Upper lobe of left lung (tissue), 6 donors: ENCODE results near the gene PPP1R12C. TPM values are rescaled to one million over a fixed set of nuclear protein-coding genes. Genes with fewer than 3 reads are reported as not detected.

Experiments used
- ATAC-seq, 2 donors: fragments of 200-7000 bp; cut with Tn5 transposase; one replicate each; pipeline ENCODE4 v1.9.1; 2022; ENCODE audit warnings: mild to moderate bottlenecking in 2 of 2, moderate library complexity in 2 of 2; ENCODE audit not compliant: low FRiP score in 2 of 2
- DNase-seq, 2 donors: peaks; one replicate each; pipeline ENCODE4 v3.0.0-alpha.2; 2019 to 2020
- H3K27ac ChIP-seq, 4 donors: fragments of 200-600 bp; sonication (generic); one replicate each; pipeline ENCODE4 v1.5.1; 2016 to 2019
- H3K27me3 ChIP-seq, 4 donors: fragments of 200-600 bp; sonication (generic); one replicate each; pipeline ENCODE4 v1.5.1; 2017 to 2019
- H3K36me3 ChIP-seq, 4 donors: fragments of 200-600 bp; sonication (generic); one replicate each; pipeline ENCODE4 v1.5.1; 2016 to 2019
- H3K4me1 ChIP-seq, 4 donors: fragments of 200-600 bp; sonication (generic); one replicate each; pipeline ENCODE4 v1.5.1; 2018 to 2019
- H3K4me3 ChIP-seq, 4 donors: fragments of 200-600 bp; sonication (generic); one replicate each; pipeline ENCODE4 v1.5.1; 2017 to 2019; ENCODE audit warnings: mild to moderate bottlenecking in 2 of 4, moderate library complexity in 1 of 4
- H3K9me3 ChIP-seq, 4 donors: fragments of 200-600 bp; sonication (generic); one replicate each; pipeline ENCODE4 v1.5.1; 2018 to 2019
- CTCF ChIP-seq, 6 experiments: fragments of 450-650 bp in 4 of 6; fragments of 200-600 bp in 2 of 6; sonication (generic) in 2 of 6; IDR thresholded peaks; one replicate each; pipeline ENCODE4 v1.5.1; 2016 to 2019; ENCODE audit warnings: antibody characterized with exemption in 6 of 6
- EP300 ChIP-seq, 4 donors: sonication (generic); formaldehyde crosslinking; IDR thresholded peaks; one replicate each; pipeline ENCODE4 v1.5.1; 2017; ENCODE audit warnings: antibody characterized with exemption in 4 of 4, control low read depth in 2 of 4
- POLR2A ChIP-seq, 4 donors: fragments of 450-650 bp; IDR thresholded peaks; one replicate each; pipeline ENCODE4 v1.5.1; 2016 to 2017; ENCODE audit warnings: antibody characterized with exemption in 4 of 4, mild to moderate bottlenecking in 2 of 4
- POLR2AphosphoS5 ChIP-seq, 2 donors: sonication (generic); formaldehyde crosslinking; IDR thresholded peaks; one replicate each; pipeline ENCODE4 v1.5.1; 2017; ENCODE audit warnings: antibody characterized with exemption in 2 of 2
- WGBS, 2 donors: methylation state at CpG; one replicate each; pipeline ENCODE4 v1.1.5; 2017 to 2018; 5-methylcytosine and 5-hydroxymethylcytosine counted together
- total RNA-seq, 6 donors: library from RNA; depleted of rRNA in 4 of 6; stranded (reverse); fragments of >200 nt in 4 of 6; gene quantifications; one replicate each; pipeline versions ENCODE4 v1.1.0 to v1.2.1, GENCODE V29; 2016 to 2021
- donor health status: DM: no; HTN: no; CAD: no; lungs with moderate emphysema.
- donor health status: DM: no; HTN: yes; CAD: no; lungs with severe emphysema.

The PPP1R12C gene
- total RNA-seq, 6 donors from 2014 or later = 99.6 to 369 (median 158) TPM

DNA sequence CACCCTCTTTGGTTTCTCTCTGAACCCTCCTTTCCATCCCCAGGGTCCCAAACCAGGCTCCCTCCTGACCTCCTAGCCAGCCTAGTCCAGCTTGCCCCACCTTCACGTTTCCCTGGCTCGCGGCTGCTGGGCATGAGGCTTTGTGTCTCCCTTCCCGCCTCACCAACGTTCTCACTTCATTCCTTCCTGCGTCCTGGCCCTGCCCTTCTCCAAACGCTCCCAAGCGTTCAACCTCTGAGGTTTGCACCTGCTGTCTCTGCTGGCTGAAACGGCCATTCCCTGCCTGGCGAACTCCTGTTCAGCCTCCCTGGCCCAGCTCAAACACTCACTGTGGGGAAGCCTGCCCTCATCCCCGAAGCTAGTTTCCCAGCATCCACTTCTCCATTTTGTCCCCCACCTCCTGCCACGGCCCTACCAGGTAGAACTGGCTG, 29.4 kb downstream of the PPP1R12C start:
- DNase-seq (no peak), ATAC-seq (no peak)
- Histone ChIP-seq H3K9me3 (no peaks in the 10 kb centered on the region), H3K27ac (peak overlapping the region in 2 of 4 donors; percentile 5 to 8), H3K27me3 (peaks cover 0 to 17% (median 5%) of the 10 kb centered on the region in 4 donors), H3K4me1 (peaks cover 17 to 27% (median 27%) of the 10 kb centered on the region in 4 donors), H3K36me3 (peaks cover 11 to 33% (median 28%) of the 10 kb centered on the region in 4 donors), H3K4me3 (peak overlapping the region in 2 of 4 donors; percentile 50)
- WGBS, 2 donors = 74 to 77% methylated on average over 12 of the region's 12 CpGs
- TF ChIP-seq EP300 (IDR thresholded peaks at IDR 0.05) (no peak), CTCF (IDR thresholded peaks at IDR 0.05) (no peak), POLR2AphosphoS5 (IDR thresholded peaks at IDR 0.05) (no peak), POLR2A (IDR thresholded peaks at IDR 0.05) (no peak)

DNA sequence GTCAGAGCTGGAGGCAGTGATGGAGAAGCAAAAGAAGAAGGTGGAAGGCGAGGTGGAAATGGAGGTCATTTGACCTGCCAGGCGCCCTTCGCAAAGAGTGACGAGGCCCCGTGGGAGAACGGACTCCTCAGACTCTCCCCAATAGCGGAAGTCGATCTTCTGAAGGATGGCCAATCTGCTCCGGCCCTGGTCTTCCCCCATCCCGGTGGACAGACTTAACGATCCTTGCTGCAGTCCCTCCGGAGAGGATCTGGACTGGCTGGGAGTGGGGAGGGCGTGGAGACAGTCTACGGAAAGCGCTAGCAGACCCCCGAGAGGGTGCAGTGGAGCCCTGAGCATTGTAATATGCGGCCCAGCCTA, 29.9 kb downstream of the PPP1R12C start:
- H3K27me3 ChIP-seq = peaks cover 0 to 21% (median 7%) of the 10 kb centered on the region in 4 donors
- H3K4me3 ChIP-seq = peak overlapping the region; percentile 24 to 50 (median 44)
- peak in 1 of 2 donors; percentile 13 for ATAC-seq

GRCh38 chr19:55086730-55087541, 30.5 kb downstream of the PPP1R12C start:
- WGBS, 2 donors = 10 to 32% methylated on average over 7 to 63 of the region's 74 CpGs
- ATAC-seq = peak; percentile 82 to 83
- peaks cover 20 to 36% (median 33%) of the 10 kb centered on the region in 4 donors for H3K4me1 ChIP-seq
- no peaks in the 10 kb centered on the region for H3K9me3 ChIP-seq
- peak; percentile 91 for DNase-seq
- H3K4me3 ChIP-seq = peak overlapping the region; percentile 24 to 50 (median 44)
- H3K36me3 ChIP-seq = peaks cover 9 to 22% (median 17%) of the 10 kb centered on the region in 4 donors
- H3K27me3 ChIP-seq = peaks cover 0 to 27% (median 11%) of the 10 kb centered on the region in 4 donors
- TF ChIP-seq POLR2A (IDR thresholded peaks at IDR 0.05) = no peak
- TF ChIP-seq EP300 (IDR thresholded peaks at IDR 0.05) = no peak
- TF ChIP-seq POLR2AphosphoS5 (IDR thresholded peaks at IDR 0.05) = peak; percentile 48 to 54
- peak in 1 of 6 experiments; percentile 7 for TF ChIP-seq CTCF (IDR thresholded peaks at IDR 0.05)
- H3K27ac ChIP-seq = peak overlapping the region in 3 of 4 donors; percentile 19 to 35 (median 35)

More for the DNA sequence above, 29.9 kb downstream of the PPP1R12C start:
- peak overlapping the region in 2 of 4 donors; percentile 5 to 8 for H3K27ac ChIP-seq
- 53 to 58% methylated on average over 14 to 15 of the region's 17 CpGs for WGBS, 2 donors
- H3K4me1 ChIP-seq = peaks cover 17 to 30% (median 27%) of the 10 kb centered on the region in 4 donors
- H3K9me3 ChIP-seq = no peaks in the 10 kb centered on the region
- DNase-seq = no peak
- peaks cover 11 to 28% (median 23%) of the 10 kb centered on the region in 4 donors for H3K36me3 ChIP-seq
- TF ChIP-seq POLR2AphosphoS5 (IDR thresholded peaks at IDR 0.05) = no peak
- TF ChIP-seq EP300 (IDR thresholded peaks at IDR 0.05) = no peak
- no peak for TF ChIP-seq CTCF (IDR thresholded peaks at IDR 0.05)
- no peak for TF ChIP-seq POLR2A (IDR thresholded peaks at IDR 0.05)

DNA sequence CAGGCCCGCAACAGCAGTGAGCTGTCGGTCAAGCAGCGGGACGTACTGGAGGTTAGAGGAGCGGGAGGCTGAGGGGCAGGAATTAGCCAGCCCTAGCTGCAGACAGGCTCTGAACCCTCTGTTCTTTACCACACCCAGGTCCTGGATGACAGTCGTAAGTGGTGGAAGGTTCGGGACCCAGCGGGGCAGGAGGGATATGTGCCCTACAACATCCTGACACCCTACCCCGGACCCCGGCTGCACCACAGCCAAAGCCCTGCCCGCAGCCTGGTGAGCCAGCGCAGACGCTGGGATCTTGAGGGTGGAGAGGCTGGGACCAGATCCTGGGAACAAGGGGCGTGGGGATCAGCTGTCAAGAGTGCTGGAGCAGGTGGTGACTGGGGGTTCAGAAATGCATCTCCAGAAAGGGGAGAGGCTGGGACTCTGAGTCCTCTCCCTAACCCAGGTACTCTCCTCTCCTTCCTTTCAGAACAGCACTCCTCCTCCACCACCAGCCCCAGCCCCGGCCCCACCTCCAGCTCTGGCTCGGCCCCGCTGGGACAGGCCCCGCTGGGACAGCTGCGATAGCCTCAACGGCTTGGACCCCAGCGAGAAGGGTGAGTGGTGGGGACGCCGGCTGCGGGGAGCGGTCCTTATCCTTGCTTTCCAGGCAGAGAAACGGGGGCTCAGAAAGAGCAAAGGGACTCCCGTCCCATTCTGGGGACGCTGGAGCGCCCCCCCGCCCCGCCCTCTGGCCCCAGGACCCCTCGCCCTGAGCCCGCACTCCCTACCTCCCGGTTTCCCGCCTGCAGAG, 31.3 kb downstream of the PPP1R12C start:
- Histone ChIP-seq H3K4me3 (peak overlapping the region in 3 of 4 donors; percentile 38 to 50 (median 50)), H3K4me1 (peaks cover 28 to 44% (median 41%) of the 10 kb centered on the region in 4 donors), H3K36me3 (peaks cover under 1 to 14% (median 9%) of the 10 kb centered on the region in 4 donors), H3K27me3 (peaks cover 0 to 35% (median 16%) of the 10 kb centered on the region in 4 donors), H3K9me3 (no peaks in the 10 kb centered on the region), H3K27ac (peak overlapping the region in 3 of 4 donors; percentile 19 to 35 (median 35))
- ATAC-seq (no peak), DNase-seq (peak in 1 of 2 donors; percentile 79)
- no peak for TF ChIP-seq POLR2AphosphoS5 (IDR thresholded peaks at IDR 0.05)
- no peak for TF ChIP-seq EP300 (IDR thresholded peaks at IDR 0.05)
- TF ChIP-seq CTCF (IDR thresholded peaks at IDR 0.05) = no peak
- TF ChIP-seq POLR2A (IDR thresholded peaks at IDR 0.05) = no peak
- 48 to 54% methylated on average over 23 to 35 of the region's 35 CpGs for WGBS, 2 donors
